ENCODE data around the gene WWTR1. TPM values are rescaled to one million over a fixed set of nuclear protein-coding genes. Genes with fewer than 3 reads are reported as not detected.

The WWTR1 gene
- total and polyA plus RNA-seq, 2 of the 8 experiments (the other 6 are each of a cell fraction or from before 2014, with no cell fraction given), result 15.7 to 18.6 TPM

GRCh38 chr3:149592758-149593240 is 65.0 kb downstream of the WWTR1 start (continued):
- no peak for TF ChIP-seq CHD7 (IDR thresholded peaks at IDR 0.05; ENCODE audit: insufficient replicate concordance, low read length)
- TF ChIP-seq EGR1 (IDR thresholded peaks at IDR 0.05; ENCODE audit: borderline replicate concordance, low read depth, low read length), result no peak
- TF ChIP-seq RXRA (IDR thresholded peaks at IDR 0.05; ENCODE audit: insufficient read depth, low read depth, low read length), result no peak
- no peak for TF ChIP-seq SIRT6 (IDR thresholded peaks at IDR 0.05; ENCODE audit: low read length)
- TF ChIP-seq SIX5 (IDR thresholded peaks at IDR 0.05; ENCODE audit: low read depth, low read length), result no peak
- TF ChIP-seq PHF8 (conservative IDR thresholded peaks at IDR 0.05; ENCODE audit: low read depth, low read length), result no peak
- TF ChIP-seq SRF (IDR thresholded peaks at IDR 0.05; ENCODE audit: low read depth, low read length), result no peak
- TF ChIP-seq CHD2 (IDR thresholded peaks at IDR 0.05; ENCODE audit: low read length), result no peak
- no peak for TF ChIP-seq MAX (IDR thresholded peaks at IDR 0.05)
- no peak for TF ChIP-seq TAF1 (IDR thresholded peaks at IDR 0.05; ENCODE audit: low read depth, low read length)
- no peak for TF ChIP-seq RAD21 (IDR thresholded peaks at IDR 0.05 in 1 of 2, conservative IDR thresholded peaks at IDR 0.05 in 1 of 2; ENCODE audit: low read depth in 2 of 2, low read length in 2 of 2)
